Fibroblast of lung (primary cell): ENCODE data around the gene MOGAT1.

Source experiments
- CTCF ChIP-seq, 2 donors: IDR thresholded peaks in 1 of 2; conservative IDR thresholded peaks in 1 of 2; 1 replicate in 1 of 2; 2 replicates in 1 of 2; pipeline ENCODE4 v1.5.1; 2011 to 2012; ENCODE audit warnings: low read length in 2 of 2, control low read depth in 1 of 2, inconsistent platforms in 1 of 2, low read depth in 1 of 2, mild to moderate bottlenecking in 1 of 2
- EZH2 ChIP-seq: IDR thresholded peaks from 2 replicates; pipeline ENCODE4 v1.5.1; 2012; ENCODE audit warnings: low read length, control low read depth, mild to moderate bottlenecking; ENCODE audit errors: missing control alignments

GRCh38 chr2:222722327-222722946 lies 51.0 kb downstream of the MOGAT1 start:
- TF ChIP-seq EZH2 (no peak), CTCF (conservative IDR thresholded peaks at IDR 0.05 in 1 of 2, IDR thresholded peaks at IDR 0.05 in 1 of 2; ENCODE audit: low read depth in 1 of 2, low read length in 2 of 2) (no peak)
